Measurements from ENCODE around the gene ANXA4.
"Not testable (repeated sequence)": the region's sequence is repeated elsewhere in the genome, so short reads cannot be mapped to it uniquely, and the experiment has no call there.

The ANXA4 gene

DNA sequence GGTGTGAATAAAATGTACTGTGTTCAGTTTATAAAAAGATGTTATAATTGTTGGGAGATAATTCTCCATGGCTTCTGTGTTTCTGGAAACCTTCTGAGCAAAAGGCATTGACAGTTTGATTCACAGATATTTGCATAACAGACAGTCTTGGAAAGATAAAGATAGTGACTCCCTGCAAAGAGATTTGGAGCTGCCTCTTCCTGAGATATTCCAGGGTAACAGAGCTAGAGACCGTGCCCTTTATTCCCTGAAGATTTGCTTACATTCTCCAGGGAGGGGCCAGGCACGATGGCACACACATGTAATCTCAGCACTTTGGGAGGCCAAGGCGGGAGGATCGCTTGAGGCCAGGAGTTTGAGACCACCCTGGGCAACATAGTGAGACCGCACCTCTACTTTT lies 12.2 kb upstream of the ANXA4 start:
- H3K4me1 Mint-ChIP-seq (ENCODE audit: low read depth in 2 of 2): peaks cover 0 to 2% of the 10 kb centered on the region in 2 donors
- no peaks in the 10 kb centered on the region for H3K9me3 Mint-ChIP-seq
- H3K27ac Mint-ChIP-seq: no peak overlapping the region
- no peak for ATAC-seq (replicated peaks)
- no peak overlapping the region for H3K4me3 Mint-ChIP-seq
- no peaks in the 10 kb centered on the region for H3K27me3 Mint-ChIP-seq
- H3K36me3 Mint-ChIP-seq (ENCODE audit: insufficient read depth): no peaks in the 10 kb centered on the region
- no peak for DNase-seq

DNA sequence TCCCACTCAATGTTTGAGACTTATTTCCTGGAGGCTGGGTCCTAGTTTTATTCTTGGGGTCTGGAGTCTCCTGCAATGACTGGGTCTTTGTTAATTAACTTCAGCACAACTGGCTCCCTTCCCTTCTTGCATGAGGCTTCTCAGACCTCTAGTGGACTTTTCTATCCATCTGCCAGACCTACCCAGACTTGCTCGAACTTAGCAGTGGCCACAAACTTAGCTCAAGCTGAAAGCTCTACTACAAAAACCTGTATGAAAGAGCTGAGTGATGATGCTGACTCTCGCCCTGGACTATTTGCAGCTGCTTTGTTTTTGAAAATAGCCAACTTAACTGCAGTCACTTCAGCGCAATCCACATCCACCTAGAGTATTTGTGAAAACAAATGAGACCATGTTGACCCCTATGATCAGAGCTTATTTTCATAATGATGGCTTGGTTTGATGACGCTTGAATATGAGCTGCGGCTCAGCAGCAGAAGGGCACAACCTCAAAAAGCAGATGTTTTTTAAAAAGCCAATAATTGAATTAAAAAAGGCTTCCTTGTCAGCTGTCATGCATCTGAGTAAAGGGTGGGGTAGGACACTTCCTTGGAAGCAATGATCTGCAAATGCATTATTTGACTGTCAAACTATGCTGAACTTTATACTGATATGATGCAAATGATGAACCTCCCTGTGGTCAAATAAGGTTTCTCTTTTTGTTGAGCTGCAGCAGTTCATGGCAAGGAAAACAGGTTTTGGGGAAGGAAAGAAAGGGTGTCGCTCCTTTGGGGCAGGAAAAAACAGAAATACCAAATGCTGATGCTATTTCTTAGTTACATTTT lies 10.6 kb upstream of the ANXA4 start:
- H3K36me3 Mint-ChIP-seq (ENCODE audit: insufficient read depth): no peaks in the 10 kb centered on the region
- DNase-seq (no peak), ATAC-seq (replicated peaks) (no peak)
- H3K9me3 Mint-ChIP-seq: no peaks in the 10 kb centered on the region
- H3K27ac Mint-ChIP-seq: no peak overlapping the region
- no peaks in the 10 kb centered on the region for H3K4me1 Mint-ChIP-seq (ENCODE audit: low read depth in 2 of 2)
- no peaks in the 10 kb centered on the region for H3K27me3 Mint-ChIP-seq
- H3K4me3 Mint-ChIP-seq: no peak overlapping the region

DNA sequence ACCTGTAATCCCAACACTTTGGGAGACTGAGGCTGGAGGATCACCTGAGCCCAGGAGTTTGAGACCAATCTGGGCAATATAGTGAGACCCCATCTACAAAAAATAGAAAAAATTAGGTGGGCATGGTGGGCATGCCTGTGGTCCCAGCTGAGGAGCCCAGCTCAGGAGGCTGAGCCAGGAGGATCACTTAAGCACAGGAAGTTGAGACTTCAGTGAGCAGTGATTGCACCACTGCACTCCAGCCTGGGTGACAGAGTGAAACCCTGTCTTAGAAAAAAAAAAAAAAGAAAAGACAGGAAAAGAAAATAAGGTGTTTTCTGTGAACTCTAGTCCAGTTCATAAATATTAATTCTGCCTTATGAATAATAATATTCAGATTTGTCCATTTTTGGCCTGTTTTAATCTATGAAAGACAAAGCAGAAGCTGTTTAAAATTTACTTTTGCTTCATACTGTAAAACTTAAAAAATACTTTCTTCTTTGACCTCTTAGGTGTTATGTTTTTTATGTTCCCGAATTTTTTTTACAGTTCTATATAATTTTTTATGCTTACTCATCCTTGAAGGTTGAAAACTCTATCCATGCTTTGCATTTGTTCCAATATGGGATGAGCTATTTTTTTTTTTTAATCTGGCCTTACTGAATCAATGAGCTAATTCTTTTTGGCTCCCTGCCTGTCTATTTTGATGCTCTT lies 8.4 kb upstream of the ANXA4 start:
- no peak overlapping the region for H3K27ac Mint-ChIP-seq
- no peak for ATAC-seq (replicated peaks)
- no peaks in the 10 kb centered on the region for H3K4me1 Mint-ChIP-seq (ENCODE audit: low read depth in 2 of 2)
- H3K36me3 Mint-ChIP-seq (ENCODE audit: insufficient read depth): no peaks in the 10 kb centered on the region
- H3K27me3 Mint-ChIP-seq: no peaks in the 10 kb centered on the region
- no peak overlapping the region for H3K4me3 Mint-ChIP-seq
- DNase-seq: no peak
- no peaks in the 10 kb centered on the region for H3K9me3 Mint-ChIP-seq

GRCh38 chr2:69734035-69734611 lies 7.8 kb upstream of the ANXA4 start:
- H3K36me3 Mint-ChIP-seq (ENCODE audit: insufficient read depth): no peaks in the 10 kb centered on the region
- no peak for ATAC-seq (replicated peaks)
- H3K4me1 Mint-ChIP-seq (ENCODE audit: low read depth in 2 of 2): no peaks in the 10 kb centered on the region
- H3K27ac Mint-ChIP-seq: no peak overlapping the region
- no peaks in the 10 kb centered on the region for H3K27me3 Mint-ChIP-seq
- no peaks in the 10 kb centered on the region for H3K9me3 Mint-ChIP-seq
- no peak for DNase-seq
- no peak overlapping the region for H3K4me3 Mint-ChIP-seq

DNA sequence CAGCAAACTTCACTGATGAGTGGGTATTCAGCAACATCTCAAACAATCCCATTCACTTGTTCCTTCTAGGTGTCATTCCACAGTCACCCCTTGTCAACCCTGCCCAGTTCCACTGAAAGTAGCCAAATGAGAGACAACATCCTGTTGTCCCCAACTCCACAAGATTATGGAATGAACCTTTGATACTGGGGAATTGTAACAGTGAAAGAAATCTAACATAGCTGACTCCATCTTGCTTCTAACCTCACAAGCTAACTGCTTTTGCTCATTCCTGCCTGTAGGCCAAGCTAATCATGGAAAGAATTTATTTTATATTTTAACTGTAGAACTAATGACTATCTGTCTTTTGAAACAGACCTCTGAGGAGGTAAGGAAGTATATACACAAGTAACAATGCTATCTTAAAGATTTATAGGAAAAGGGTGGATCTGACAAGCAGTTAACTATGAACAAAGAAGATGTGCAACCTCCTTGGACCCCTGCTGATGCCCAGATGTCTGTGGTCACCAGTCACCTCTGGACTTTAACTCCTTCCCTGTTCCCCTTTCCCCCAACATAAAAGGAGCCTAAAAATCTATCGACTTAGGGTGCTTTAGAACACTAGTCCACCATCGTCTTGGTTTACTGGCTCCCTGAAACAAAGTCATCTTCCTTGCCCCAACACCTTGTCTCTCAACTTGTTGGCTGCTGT lies 6.9 kb upstream of the ANXA4 start:
- no peaks in the 10 kb centered on the region for H3K4me1 Mint-ChIP-seq (ENCODE audit: low read depth in 2 of 2)
- H3K27ac Mint-ChIP-seq: no peak overlapping the region
- ATAC-seq (replicated peaks): no peak
- H3K9me3 Mint-ChIP-seq: no peaks in the 10 kb centered on the region
- H3K36me3 Mint-ChIP-seq (ENCODE audit: insufficient read depth): no peaks in the 10 kb centered on the region
- no peaks in the 10 kb centered on the region for H3K27me3 Mint-ChIP-seq
- no peak overlapping the region for H3K4me3 Mint-ChIP-seq
- no peak for DNase-seq

- no peaks in the 10 kb centered on the region for H3K9me3 Mint-ChIP-seq
- no peaks in the 10 kb centered on the region for H3K4me1 Mint-ChIP-seq (ENCODE audit: low read depth in 2 of 2)
- H3K27ac Mint-ChIP-seq: no peak overlapping the region
- ATAC-seq (replicated peaks) (no peak), DNase-seq (no peak)
- no peaks in the 10 kb centered on the region for H3K36me3 Mint-ChIP-seq (ENCODE audit: insufficient read depth)
- no peaks in the 10 kb centered on the region for H3K27me3 Mint-ChIP-seq
- no peak overlapping the region for H3K4me3 Mint-ChIP-seq
Observed at GRCh38 chr2:69735686-69736085, 6.2 kb upstream of the ANXA4 start.

DNA sequence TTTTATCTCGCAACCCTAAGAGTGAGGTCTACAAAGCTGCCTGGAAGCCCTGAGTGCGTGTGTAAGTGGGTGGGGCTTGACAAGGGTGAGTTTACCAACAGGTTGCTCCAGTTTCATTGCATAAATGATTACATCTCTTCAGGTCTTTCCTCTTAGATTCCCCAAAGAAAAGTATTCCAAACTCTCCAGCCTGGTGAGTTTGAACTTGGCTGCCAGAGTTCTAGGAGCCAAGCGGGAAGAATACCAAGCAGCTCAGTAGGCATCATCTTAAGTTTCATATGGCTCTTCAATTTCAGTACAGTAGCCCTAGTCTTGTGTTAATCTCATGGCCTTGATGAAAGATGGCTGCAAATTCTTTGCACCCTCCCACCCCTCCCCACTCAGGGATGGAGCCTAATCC lies 3.8 kb upstream of the ANXA4 start:
- H3K4me1 Mint-ChIP-seq (ENCODE audit: low read depth in 2 of 2): peaks cover 14 to 15% of the 10 kb centered on the region in 2 donors
- DNase-seq; H3K4me3 Mint-ChIP-seq; H3K27me3 Mint-ChIP-seq; H3K27ac Mint-ChIP-seq; H3K9me3 Mint-ChIP-seq; H3K36me3 Mint-ChIP-seq (ENCODE audit: insufficient read depth); ATAC-seq (replicated peaks): not testable (repeated sequence)

GRCh38 chr2:69740502-69740951 lies 1.4 kb upstream of the ANXA4 start:
- H3K27ac Mint-ChIP-seq: peak overlapping the region in 1 of 2 donors; percentile 98
- H3K9me3 Mint-ChIP-seq: no peaks in the 10 kb centered on the region
- no peak for DNase-seq
- no peak for ATAC-seq (replicated peaks)
- H3K27me3 Mint-ChIP-seq: no peaks in the 10 kb centered on the region
- H3K36me3 Mint-ChIP-seq (ENCODE audit: insufficient read depth): no peaks in the 10 kb centered on the region
- H3K4me3 Mint-ChIP-seq: peak overlapping the region in 1 of 2 donors; percentile 98
- peaks cover 20 to 29% of the 10 kb centered on the region in 2 donors for H3K4me1 Mint-ChIP-seq (ENCODE audit: low read depth in 2 of 2)

DNA sequence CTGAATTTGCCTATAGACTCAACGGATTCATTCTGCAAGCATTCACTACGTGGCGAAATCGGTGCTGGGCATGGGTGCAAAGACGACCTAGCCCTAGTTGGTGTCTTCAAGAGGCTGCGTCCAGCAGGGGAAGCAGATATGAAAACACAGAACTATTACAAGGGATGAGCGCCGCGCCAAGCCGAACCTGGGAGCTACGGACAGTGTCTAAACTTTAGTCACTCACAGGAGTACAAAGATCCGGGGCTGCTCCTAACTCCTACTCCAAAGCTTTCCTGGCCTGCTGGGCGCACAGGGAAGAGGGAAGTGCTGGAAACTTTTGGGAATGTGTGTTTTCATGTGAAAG lies 732 bp upstream of the ANXA4 start:
- DNase-seq: peak in 2 of 3 experiments; percentile 8 to 13
- peak overlapping the region; percentile 98 to 99 for H3K4me3 Mint-ChIP-seq
- no peaks in the 10 kb centered on the region for H3K9me3 Mint-ChIP-seq
- peak overlapping the region; percentile 97 to 98 for H3K27ac Mint-ChIP-seq
- H3K4me1 Mint-ChIP-seq (ENCODE audit: low read depth in 2 of 2): peaks cover 20 to 29% of the 10 kb centered on the region in 2 donors
- H3K27me3 Mint-ChIP-seq: no peaks in the 10 kb centered on the region
- H3K36me3 Mint-ChIP-seq (ENCODE audit: insufficient read depth): no peaks in the 10 kb centered on the region
- ATAC-seq (replicated peaks): peak; percentile 28

DNA sequence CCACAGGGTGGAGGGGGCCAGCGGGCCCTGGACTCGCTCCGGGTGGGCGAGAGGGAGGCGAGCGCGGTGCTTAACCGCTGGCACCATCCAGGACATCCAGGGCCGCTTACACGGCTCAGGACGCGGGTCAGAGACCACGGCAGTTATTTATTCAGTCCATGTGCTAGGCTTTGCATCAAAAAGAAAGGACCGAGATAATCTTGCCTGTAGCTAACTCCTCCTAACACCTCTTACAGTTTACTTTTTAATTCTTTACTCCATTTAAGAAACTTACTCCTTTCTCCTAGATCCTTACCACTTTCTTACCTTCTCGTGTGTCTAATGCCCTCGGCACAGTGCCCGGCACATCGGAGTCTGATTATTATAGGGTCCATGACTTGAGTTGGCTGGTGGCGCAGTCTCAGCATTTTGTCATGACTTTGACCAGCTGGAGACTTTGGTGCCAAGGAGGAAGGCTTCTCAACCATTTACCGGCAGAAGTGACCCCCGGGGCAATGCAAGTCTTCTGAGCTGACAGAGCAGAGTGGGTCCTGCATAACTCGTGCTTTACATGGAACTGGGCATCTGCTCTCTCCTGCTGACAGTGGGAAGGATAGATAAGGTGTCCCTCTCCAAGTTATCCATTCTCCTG lies 503 bp downstream of the ANXA4 start:
- Mint-ChIP-seq H3K27me3 (no peaks in the 10 kb centered on the region), H3K4me3 (peak overlapping the region; percentile 98 to 99), H3K27ac (peak overlapping the region; percentile 97 to 98), H3K4me1 (ENCODE audit: low read depth in 2 of 2) (peaks cover 21 to 36% of the 10 kb centered on the region in 2 donors), H3K36me3 (ENCODE audit: insufficient read depth) (no peaks in the 10 kb centered on the region), H3K9me3 (no peaks in the 10 kb centered on the region)
- ATAC-seq (replicated peaks) (no peak), DNase-seq (no peak)

- Mint-ChIP-seq H3K27ac (peak overlapping the region in 1 of 2 donors; percentile 90), H3K9me3 (no peaks in the 10 kb centered on the region), H3K4me1 (ENCODE audit: low read depth in 2 of 2) (peaks cover 22 to 36% of the 10 kb centered on the region in 2 donors), H3K27me3 (no peaks in the 10 kb centered on the region), H3K4me3 (no peak overlapping the region), H3K36me3 (ENCODE audit: insufficient read depth) (no peaks in the 10 kb centered on the region)
- no peak for DNase-seq
- no peak for ATAC-seq (replicated peaks)
Observed at GRCh38 chr2:69743847-69744264, 1.9 kb downstream of the ANXA4 start.

GRCh38 chr2:69744456-69744855 lies 2.5 kb downstream of the ANXA4 start:
- DNase-seq: no peak
- H3K27me3 Mint-ChIP-seq: no peaks in the 10 kb centered on the region
- no peak for ATAC-seq (replicated peaks)
- peak overlapping the region in 1 of 2 donors; percentile 90 for H3K27ac Mint-ChIP-seq
- no peaks in the 10 kb centered on the region for H3K9me3 Mint-ChIP-seq
- H3K4me3 Mint-ChIP-seq: no peak overlapping the region
- no peaks in the 10 kb centered on the region for H3K36me3 Mint-ChIP-seq (ENCODE audit: insufficient read depth)
- H3K4me1 Mint-ChIP-seq (ENCODE audit: low read depth in 2 of 2): peaks cover 25 to 41% of the 10 kb centered on the region in 2 donors

- Mint-ChIP-seq H3K4me3 (no peak overlapping the region), H3K9me3 (no peaks in the 10 kb centered on the region), H3K4me1 (ENCODE audit: low read depth in 2 of 2) (peaks cover 26 to 41% of the 10 kb centered on the region in 2 donors), H3K36me3 (ENCODE audit: insufficient read depth) (no peaks in the 10 kb centered on the region), H3K27me3 (no peaks in the 10 kb centered on the region), H3K27ac (peak overlapping the region in 1 of 2 donors; percentile 90)
- ATAC-seq (replicated peaks) (no peak), DNase-seq (no peak)
Observed at GRCh38 chr2:69745035-69745434, 3.1 kb downstream of the ANXA4 start.

Measured in effector memory CD8-positive, alpha-beta T cell (primary cell).